Neural progenitor cell (in vitro differentiated cells): Measurements from ENCODE around the gene TRIM38. TPM values are rescaled to one million over a fixed set of nuclear protein-coding genes. Genes with fewer than 3 reads are reported as not detected.

Experiments
- DNase-seq: peaks from one replicate; pipeline ENCODE4 v3.0.0-alpha.2; 2016; ENCODE audit warnings: low spot score
- H2AFZ ChIP-seq: fragments of 200-600 bp; sonication (generic); replicated peaks from 2 replicates; pipeline ENCODE4 v1.6.1; 2016; ENCODE audit warnings: antibody characterized with exemption
- H3F3A ChIP-seq: fragments of 200-600 bp; sonication (generic); 2 replicates; pipeline ENCODE4 v1.6.1; 2016; ENCODE audit warnings: antibody characterized with exemption, low read depth
- H3K27ac ChIP-seq: fragments of 200-600 bp; sonication (generic); 2 replicates; pipeline ENCODE4 v1.5.1; 2016; ENCODE audit warnings: mild to moderate bottlenecking
- H3K27me3 ChIP-seq: fragments of 200-600 bp; sonication (generic); 2 replicates; pipeline ENCODE4 v1.6.1; 2016; ENCODE audit warnings: mild to moderate bottlenecking, moderate library complexity
- H3K36me3 ChIP-seq: fragments of 200-600 bp; sonication (generic); 2 replicates; pipeline ENCODE4 v1.5.1; 2016
- H3K4me1 ChIP-seq: fragments of 200-600 bp; sonication (generic); 2 replicates; pipeline ENCODE4 v1.6.1; 2016; ENCODE audit warnings: mixed run types
- H3K4me2 ChIP-seq: fragments of 200-600 bp; sonication (generic); 2 replicates; pipeline ENCODE4 v1.6.1; 2016
- H3K4me3 ChIP-seq: fragments of 200-600 bp; sonication (generic); 2 replicates; pipeline ENCODE4 v1.5.1; 2016
- H3K79me2 ChIP-seq: fragments of 200-600 bp; sonication (generic); 2 replicates; pipeline ENCODE4 v1.6.1; 2016; ENCODE audit warnings: low read depth
- H3K9ac ChIP-seq: fragments of 200-600 bp; sonication (generic); 2 replicates; pipeline ENCODE4 v1.6.1; 2016
- H3K9me3 ChIP-seq: fragments of 200-600 bp; sonication (generic); 2 replicates; pipeline ENCODE4 v1.5.1; 2016; ENCODE audit warnings: low read depth
- H4K20me1 ChIP-seq: fragments of 200-600 bp; sonication (generic); 2 replicates; pipeline ENCODE4 v1.6.1; 2016; ENCODE audit warnings: low read depth
- H3K27ac Mint-ChIP-seq: 3 replicates; pipeline ENCODE4 v1.8.0; 2021; ENCODE audit warnings: mixed read lengths
- H3K27me3 Mint-ChIP-seq: 2 replicates; pipeline ENCODE4 v1.8.0; 2022; ENCODE audit warnings: low read depth, mild to moderate bottlenecking, inconsistent platforms, moderate library complexity, mixed read lengths; ENCODE audit not compliant: insufficient read depth
- H3K36me3 Mint-ChIP-seq: 3 replicates; pipeline ENCODE4 v1.8.0; 2021; ENCODE audit warnings: mixed read lengths
- H3K4me1 Mint-ChIP-seq: 3 replicates; pipeline ENCODE4 v1.8.0; 2021; ENCODE audit warnings: mixed read lengths
- H3K4me3 Mint-ChIP-seq: 3 replicates; pipeline ENCODE4 v1.8.0; 2021; ENCODE audit warnings: mild to moderate bottlenecking, moderate library complexity, mixed read lengths
- H3K9me3 Mint-ChIP-seq: 3 replicates; pipeline ENCODE4 v1.8.0; 2020; ENCODE audit warnings: mixed read lengths
- CTCF ChIP-seq: fragments of 200-600 bp; sonication (generic); IDR thresholded peaks from 2 replicates; pipeline ENCODE4 v1.5.1; 2017; ENCODE audit warnings: antibody characterized with exemption, mild to moderate bottlenecking
- EZH2 ChIP-seq: fragments of 200-600 bp; sonication (generic); IDR thresholded peaks from 2 replicates; pipeline ENCODE4 v1.6.1; 2017; ENCODE audit warnings: antibody characterized with exemption, mild to moderate bottlenecking, moderate library complexity
- EZH2phosphoT487 ChIP-seq: fragments of 200-600 bp; sonication (generic); IDR thresholded peaks from 2 replicates; pipeline ENCODE4 v1.6.1; 2017; ENCODE audit warnings: antibody characterized with exemption
- total RNA-seq: library from RNA; depleted of rRNA; stranded (reverse); fragments of >200 nt; gene quantifications from 2 replicates; pipeline ENCODE4 v1.2.3, GENCODE V29; 2015; ENCODE audit warnings: low replicate concordance

Gene TRIM38
- total RNA-seq, 1 donor from 2014 or later, result 0.30 TPM

- Mint-ChIP-seq H3K9me3 (no peaks in the 10 kb centered on the region), H3K36me3 (no peaks in the 10 kb centered on the region), H3K27me3 (no peaks in the 10 kb centered on the region), H3K4me1 (peaks cover 7% of the 10 kb centered on the region), H3K4me3 (no peak overlapping the region), H3K27ac (no peak overlapping the region)
- Histone ChIP-seq H3K4me3 (no peak overlapping the region), H3K36me3 (no peaks in the 10 kb centered on the region), H3K27me3 (no peaks in the 10 kb centered on the region), H3K4me1 (peaks cover 6% of the 10 kb centered on the region), H4K20me1 (no peaks in the 10 kb centered on the region), H3F3A (no peaks in the 10 kb centered on the region), H3K4me2 (no peak overlapping the region), H3K79me2 (no peaks in the 10 kb centered on the region), H2AFZ (no peak overlapping the region), H3K9ac (no peak overlapping the region), H3K27ac (no peak overlapping the region), H3K9me3 (no peaks in the 10 kb centered on the region)
- TF ChIP-seq CTCF (no peak), EZH2phosphoT487 (no peak), EZH2 (no peak)
- DNase-seq, result no peak
Measured at GRCh38 chr6:25916789-25917490, 45.7 kb upstream of the TRIM38 start.

- Mint-ChIP-seq H3K4me3 (no peak overlapping the region), H3K36me3 (no peaks in the 10 kb centered on the region), H3K27me3 (no peaks in the 10 kb centered on the region), H3K4me1 (peaks cover 7% of the 10 kb centered on the region), H3K27ac (no peak overlapping the region), H3K9me3 (no peaks in the 10 kb centered on the region)
- no peaks in the 10 kb centered on the region for H3K27me3 ChIP-seq
- no peak for DNase-seq
- H2AFZ ChIP-seq, result no peak overlapping the region
- no peaks in the 10 kb centered on the region for H3K79me2 ChIP-seq
- no peak overlapping the region for H3K4me2 ChIP-seq
- TF ChIP-seq CTCF (no peak), EZH2phosphoT487 (no peak), EZH2 (no peak)
- H3K9ac ChIP-seq, result no peak overlapping the region
- H4K20me1 ChIP-seq, result no peaks in the 10 kb centered on the region
- no peak overlapping the region for H3K4me3 ChIP-seq
- H3F3A ChIP-seq, result no peaks in the 10 kb centered on the region
- H3K9me3 ChIP-seq, result no peaks in the 10 kb centered on the region
- no peaks in the 10 kb centered on the region for H3K36me3 ChIP-seq
- peaks cover 6% of the 10 kb centered on the region for H3K4me1 ChIP-seq
- H3K27ac ChIP-seq, result no peak overlapping the region
Measured at GRCh38 chr6:25918083-25918683, 44.4 kb upstream of the TRIM38 start.

GRCh38 chr6:25919657-25920056, 42.9 kb upstream of the TRIM38 start:
- TF ChIP-seq CTCF, result no peak
- no peak for TF ChIP-seq EZH2
- no peak for TF ChIP-seq EZH2phosphoT487
- H3K27me3 ChIP-seq, result no peaks in the 10 kb centered on the region
- peaks cover 7% of the 10 kb centered on the region for H3K4me1 Mint-ChIP-seq
- no peaks in the 10 kb centered on the region for H3K9me3 Mint-ChIP-seq
- no peaks in the 10 kb centered on the region for H3K27me3 Mint-ChIP-seq
- no peaks in the 10 kb centered on the region for H3K79me2 ChIP-seq
- H3K27ac Mint-ChIP-seq, result no peak overlapping the region
- no peak overlapping the region for H2AFZ ChIP-seq
- peaks cover 6% of the 10 kb centered on the region for H3K4me1 ChIP-seq
- no peaks in the 10 kb centered on the region for H4K20me1 ChIP-seq
- H3K4me2 ChIP-seq, result no peak overlapping the region
- no peak overlapping the region for H3K4me3 ChIP-seq
- H3K4me3 Mint-ChIP-seq, result no peak overlapping the region
- no peaks in the 10 kb centered on the region for H3K36me3 ChIP-seq
- no peak overlapping the region for H3K9ac ChIP-seq
- H3K36me3 Mint-ChIP-seq, result no peaks in the 10 kb centered on the region
- no peak for DNase-seq
- no peaks in the 10 kb centered on the region for H3F3A ChIP-seq
- H3K27ac ChIP-seq, result no peak overlapping the region
- no peaks in the 10 kb centered on the region for H3K9me3 ChIP-seq
